ENCODE data around the gene FKRP.

FKRP gene

GRCh38 chr19:46791944-46792343 is 46.1 kb downstream of the FKRP start:
- TF ChIP-seq USF1 (IDR thresholded peaks at IDR 0.05) (no peak), NFIC (IDR thresholded peaks at IDR 0.05) (no peak), EGR1 (IDR thresholded peaks at IDR 0.05) (no peak), REST (IDR thresholded peaks at IDR 0.05; ENCODE audit: low read depth) (no peak), CREB1 (IDR thresholded peaks at IDR 0.05; ENCODE audit: low read depth) (no peak), RAD21 (IDR thresholded peaks at IDR 0.05; ENCODE audit: low read depth) (no peak), TCF12 (IDR thresholded peaks at IDR 0.05; ENCODE audit: low read depth) (no peak), YY1 (IDR thresholded peaks at IDR 0.05; ENCODE audit: low read depth) (no peak), MAX (IDR thresholded peaks at IDR 0.05) (no peak), TEAD4 (IDR thresholded peaks at IDR 0.05) (no peak)

- TF ChIP-seq NFIC (IDR thresholded peaks at IDR 0.05) (no peak), REST (IDR thresholded peaks at IDR 0.05; ENCODE audit: low read depth) (no peak), TEAD4 (IDR thresholded peaks at IDR 0.05) (no peak), CEBPB (IDR thresholded peaks at IDR 0.05) (no peak), ZBTB7A (IDR thresholded peaks at IDR 0.05; ENCODE audit: low read depth) (no peak), EP300 (IDR thresholded peaks at IDR 0.05; ENCODE audit: borderline replicate concordance) (no peak), TAF1 (IDR thresholded peaks at IDR 0.05; ENCODE audit: low read depth) (no peak), RAD21 (IDR thresholded peaks at IDR 0.05; ENCODE audit: low read depth) (no peak), FOXM1 (IDR thresholded peaks at IDR 0.05; ENCODE audit: borderline replicate concordance, low read depth) (no peak), MAX (IDR thresholded peaks at IDR 0.05) (no peak), TCF12 (IDR thresholded peaks at IDR 0.05; ENCODE audit: low read depth) (no peak), YY1 (IDR thresholded peaks at IDR 0.05; ENCODE audit: low read depth) (no peak), EGR1 (IDR thresholded peaks at IDR 0.05) (no peak), USF1 (IDR thresholded peaks at IDR 0.05) (no peak), CREB1 (IDR thresholded peaks at IDR 0.05; ENCODE audit: low read depth) (no peak)
Observed at GRCh38 chr19:46797881-46798280, 52.0 kb downstream of the FKRP start.

- TF ChIP-seq TAF1 (IDR thresholded peaks at IDR 0.05; ENCODE audit: low read depth) (no peak), USF1 (IDR thresholded peaks at IDR 0.05) (no peak), FOXM1 (IDR thresholded peaks at IDR 0.05; ENCODE audit: borderline replicate concordance, low read depth) (no peak), RAD21 (IDR thresholded peaks at IDR 0.05; ENCODE audit: low read depth) (no peak), YY1 (IDR thresholded peaks at IDR 0.05; ENCODE audit: low read depth) (no peak), CREB1 (IDR thresholded peaks at IDR 0.05; ENCODE audit: low read depth) (no peak), CEBPB (IDR thresholded peaks at IDR 0.05) (no peak), NFIC (IDR thresholded peaks at IDR 0.05) (no peak)
Observed at GRCh38 chr19:46798713-46799112, 52.9 kb downstream of the FKRP start.

- TF ChIP-seq MAX (IDR thresholded peaks at IDR 0.05) (no peak), RAD21 (IDR thresholded peaks at IDR 0.05; ENCODE audit: low read depth) (no peak), TEAD4 (IDR thresholded peaks at IDR 0.05) (no peak), TAF1 (IDR thresholded peaks at IDR 0.05; ENCODE audit: low read depth) (no peak), ZBTB7A (IDR thresholded peaks at IDR 0.05; ENCODE audit: low read depth) (no peak), YY1 (IDR thresholded peaks at IDR 0.05; ENCODE audit: low read depth) (no peak), TCF12 (IDR thresholded peaks at IDR 0.05; ENCODE audit: low read depth) (no peak), EGR1 (IDR thresholded peaks at IDR 0.05) (no peak)
Observed at GRCh38 chr19:46802152-46802551, 56.3 kb downstream of the FKRP start.

- no peak for TF ChIP-seq EP300 (IDR thresholded peaks at IDR 0.05; ENCODE audit: borderline replicate concordance)
- no peak for TF ChIP-seq CEBPB (IDR thresholded peaks at IDR 0.05)
- TF ChIP-seq TCF12 (IDR thresholded peaks at IDR 0.05; ENCODE audit: low read depth): no peak
- no peak for TF ChIP-seq EGR1 (IDR thresholded peaks at IDR 0.05)
- TF ChIP-seq MAX (IDR thresholded peaks at IDR 0.05): no peak
- no peak for TF ChIP-seq TAF1 (IDR thresholded peaks at IDR 0.05; ENCODE audit: low read depth)
Observed at GRCh38 chr19:46803555-46803954, 57.7 kb downstream of the FKRP start.
